GM18861 (cell line): ENCODE results near the gene MAP1LC3B.
A peak's percentile ranks its signal among the peaks of the same experiment; 100 is the strongest.
"Not testable (repeated sequence)": the region's sequence is repeated elsewhere in the genome, so short reads cannot be mapped to it uniquely, and the experiment has no call there.

Experiments
- ATAC-seq: cut with Tn5 transposase; IDR thresholded peaks from one replicate; pipeline ENCODE4 v1.9.1; 2021; ENCODE audit not compliant: unreplicated experiment

Gene MAP1LC3B

DNA sequence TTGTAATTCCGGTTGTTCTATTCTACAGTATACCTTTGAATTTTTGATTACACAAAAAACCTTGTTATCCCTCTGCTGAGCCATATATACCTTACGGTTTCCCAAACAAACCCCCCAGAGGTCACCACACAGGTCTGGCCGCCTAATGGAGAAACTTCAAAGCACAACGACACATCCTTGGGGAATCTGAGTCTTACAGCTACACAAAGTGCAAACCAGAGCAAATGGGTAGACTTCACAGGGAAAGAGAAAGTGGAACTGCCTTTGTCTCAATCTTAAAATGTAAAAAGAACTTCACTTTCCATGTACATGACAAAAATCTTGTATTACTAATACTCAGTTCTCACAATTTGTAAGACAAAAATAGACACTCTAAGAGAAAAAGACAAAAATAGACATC is 11.3 kb upstream of the MAP1LC3B start:
- ATAC-seq = no peak

DNA sequence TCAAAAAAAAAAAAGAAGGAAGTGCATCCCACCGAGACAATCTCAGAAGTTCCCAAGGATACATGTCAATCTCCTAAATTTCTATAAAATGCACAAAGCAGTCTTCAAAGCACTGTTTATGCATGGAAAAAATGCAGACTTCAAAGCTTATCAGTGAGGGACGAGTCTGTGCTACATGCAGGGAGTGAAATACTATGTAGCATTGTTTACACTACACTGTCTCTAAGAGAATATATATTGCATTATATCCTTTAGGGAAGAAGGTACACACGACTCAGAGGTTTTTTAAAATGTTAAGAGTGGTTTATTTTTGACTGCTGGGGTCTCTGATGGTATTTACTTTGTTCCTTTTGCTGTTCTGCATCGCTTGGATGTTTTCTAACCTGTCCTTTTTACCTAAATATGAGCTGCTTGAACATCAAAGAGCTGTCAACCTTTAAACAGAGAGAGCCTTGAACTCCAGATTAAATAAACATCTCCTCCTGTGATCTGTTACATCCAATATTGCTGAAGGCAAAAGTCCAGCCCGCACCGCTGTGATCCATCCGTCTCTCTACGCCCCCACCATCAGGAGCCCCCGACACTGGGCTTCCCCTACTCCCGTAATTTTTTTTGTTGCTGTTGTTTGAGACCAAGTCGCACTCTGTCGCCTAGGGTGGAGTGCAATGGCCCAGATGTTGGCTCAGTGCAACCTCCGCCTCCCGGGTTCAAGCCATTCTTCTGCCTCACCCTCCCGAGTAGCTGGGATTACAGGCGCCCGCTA is 9.9 kb upstream of the MAP1LC3B start:
- ATAC-seq = no peak

DNA sequence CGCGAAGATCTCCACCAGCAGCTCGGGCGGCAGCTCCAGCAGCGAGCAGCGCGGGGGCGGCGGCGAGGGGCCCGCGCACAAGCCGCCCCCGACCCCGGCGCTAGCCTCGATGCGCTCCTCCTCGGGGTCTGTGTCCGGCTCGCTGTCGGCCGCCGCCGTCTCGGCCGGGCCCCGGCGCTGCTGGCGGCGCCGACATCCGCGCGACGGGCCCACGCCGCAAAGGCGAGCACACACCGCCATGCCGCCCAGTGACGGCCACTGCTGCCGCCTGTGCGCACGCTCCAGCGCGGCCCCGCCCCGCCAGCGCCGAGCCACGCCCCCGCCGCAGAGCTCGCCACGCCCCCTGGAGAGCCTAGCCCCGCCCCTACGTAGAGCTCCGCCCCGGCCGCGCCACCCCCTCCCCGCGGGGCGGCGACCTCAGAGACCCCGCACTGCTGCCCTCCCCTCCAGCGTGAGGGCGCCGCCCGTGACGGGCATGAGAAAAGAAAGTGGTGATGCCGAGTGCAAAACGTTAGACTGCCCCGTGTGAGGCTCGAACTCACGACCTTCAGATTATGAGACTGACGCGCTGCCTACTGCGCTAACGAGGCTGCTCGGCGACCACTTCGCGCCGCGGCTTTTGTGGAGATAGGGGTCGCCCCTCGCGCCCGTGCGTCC is 8.5 kb upstream of the MAP1LC3B start, which contains the start of gene FBXO31:
FBXO31 (minus strand) TSS at position 272 of the 657 bp plus-strand sequence; CDS start at position 240, 32 bp downstream.
- ATAC-seq = peak; percentile 35

DNA sequence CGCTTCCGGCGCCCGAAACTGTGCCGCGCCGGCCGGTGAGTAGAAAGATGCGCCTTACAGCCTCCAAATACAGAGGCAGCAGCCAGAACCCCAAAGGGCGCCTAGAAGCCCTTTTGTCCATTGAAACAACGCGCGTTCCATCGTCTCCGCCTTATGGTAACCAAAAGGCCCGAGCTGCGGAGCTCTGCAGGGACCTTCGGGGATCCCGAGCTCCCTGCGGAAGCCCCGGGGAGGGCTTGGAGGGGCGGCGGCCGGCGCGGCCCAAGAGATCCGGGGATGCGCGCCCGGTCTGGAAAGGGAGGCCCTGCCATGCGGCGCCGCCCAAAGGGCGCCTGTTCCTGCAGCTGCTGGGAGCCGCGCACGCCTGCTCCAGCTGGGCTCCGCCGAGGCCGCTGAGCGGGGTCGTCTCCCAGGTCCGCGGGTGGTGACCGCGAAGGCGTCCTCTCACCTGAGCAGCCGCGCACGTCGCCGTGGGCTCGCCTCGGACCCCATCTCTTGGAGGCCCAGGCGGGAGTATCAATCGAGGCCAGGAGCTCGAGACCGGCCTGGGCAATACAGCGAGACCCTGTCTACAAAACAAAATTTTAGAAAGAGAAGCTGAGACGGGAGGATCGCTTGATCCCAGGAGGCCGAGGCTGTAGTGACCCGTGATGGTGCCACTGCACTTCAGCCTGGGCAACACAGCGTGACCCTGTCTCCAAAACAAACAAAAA is 7.8 kb upstream of the MAP1LC3B start:
- peak; percentile 5 for ATAC-seq

DNA sequence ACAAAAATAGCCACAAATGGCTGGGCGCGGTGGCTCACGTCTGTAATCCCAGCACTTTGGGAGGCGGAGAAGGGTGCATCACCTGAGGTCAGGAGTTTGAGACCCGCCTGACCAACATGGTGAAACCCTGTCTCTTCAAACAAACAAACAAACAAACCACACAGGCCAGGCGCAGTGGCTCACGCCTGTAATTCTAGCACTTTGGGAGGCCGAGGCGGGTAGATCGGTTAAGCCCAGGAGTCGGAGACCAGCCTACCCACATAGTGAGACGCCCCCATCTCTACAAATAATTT is 7.3 kb upstream of the MAP1LC3B start:
- ATAC-seq = not testable (repeated sequence)

DNA sequence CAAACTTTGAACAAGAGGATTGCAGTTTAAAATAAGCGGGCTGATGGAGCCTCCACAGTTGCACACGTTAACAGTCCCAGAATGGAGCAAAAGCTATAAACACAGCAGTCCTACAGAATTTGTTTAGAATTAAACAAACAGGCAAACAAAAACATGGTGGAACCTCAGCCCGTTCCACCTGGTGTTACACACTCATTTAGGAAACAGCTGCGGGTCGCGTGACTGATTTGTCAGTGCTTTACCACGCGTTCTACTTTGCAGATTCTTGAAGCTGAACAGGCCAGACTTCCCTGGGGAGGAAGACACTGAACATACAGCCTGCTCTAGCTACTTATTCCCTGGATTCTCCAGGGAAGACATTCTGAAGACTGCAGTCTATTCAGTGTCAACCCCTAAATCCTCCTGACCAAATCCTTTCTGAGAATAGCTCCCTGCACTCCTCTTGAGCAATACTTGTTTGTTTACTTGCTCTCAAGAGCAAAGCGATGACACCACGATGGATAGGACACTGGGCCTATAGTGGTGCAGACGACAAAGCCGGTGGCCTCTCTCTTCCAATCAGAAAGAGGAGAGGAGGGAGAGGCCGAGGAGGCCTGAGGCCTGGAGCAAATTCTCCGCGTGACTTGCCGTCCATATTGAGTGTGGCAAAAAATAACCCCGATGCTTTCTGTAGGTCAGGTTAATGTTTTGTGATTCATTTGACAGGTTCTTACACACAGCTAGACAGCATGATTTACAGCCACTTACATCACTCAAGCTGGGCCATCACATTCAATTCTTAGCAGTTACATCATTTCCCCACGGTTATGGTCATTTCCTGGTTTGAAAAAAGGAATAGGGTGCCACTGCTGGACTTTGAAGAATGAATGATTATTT is 4.0 kb upstream of the MAP1LC3B start:
- ATAC-seq = peak; percentile 41

DNA sequence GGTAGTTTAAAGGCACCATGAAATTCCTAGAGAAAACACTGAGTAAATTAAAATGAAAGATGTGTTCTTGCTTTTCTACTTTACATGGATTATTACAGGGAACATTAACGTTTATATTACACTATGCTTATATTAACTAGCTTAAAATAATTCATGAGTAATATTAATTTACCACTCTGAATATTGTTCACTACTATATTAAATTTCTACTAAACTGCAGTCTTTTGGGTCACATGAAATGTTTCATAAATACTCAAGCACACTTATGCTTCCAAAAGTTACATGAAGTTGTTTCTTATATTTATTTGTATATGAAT is 3.4 kb upstream of the MAP1LC3B start:
- no peak for ATAC-seq

DNA sequence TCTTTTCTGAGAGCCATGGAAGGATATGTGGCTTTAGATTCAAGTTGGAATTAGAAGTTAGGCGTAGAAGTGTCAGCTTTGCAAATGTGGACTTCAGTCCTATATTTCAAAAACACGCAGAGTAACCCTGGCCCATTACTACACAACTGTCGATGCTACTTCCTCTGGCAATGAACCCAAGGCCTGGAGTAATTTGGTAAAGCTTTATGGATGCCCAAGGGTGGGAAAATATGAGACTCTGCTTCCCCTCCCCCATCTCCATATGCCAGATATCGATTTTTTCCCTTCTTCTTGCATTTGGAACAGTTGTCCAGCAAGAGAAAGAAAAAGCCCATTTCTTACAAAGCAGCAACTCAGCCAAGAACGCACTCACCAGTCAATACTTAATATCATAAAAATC is 2.9 kb upstream of the MAP1LC3B start:
- no peak for ATAC-seq

DNA sequence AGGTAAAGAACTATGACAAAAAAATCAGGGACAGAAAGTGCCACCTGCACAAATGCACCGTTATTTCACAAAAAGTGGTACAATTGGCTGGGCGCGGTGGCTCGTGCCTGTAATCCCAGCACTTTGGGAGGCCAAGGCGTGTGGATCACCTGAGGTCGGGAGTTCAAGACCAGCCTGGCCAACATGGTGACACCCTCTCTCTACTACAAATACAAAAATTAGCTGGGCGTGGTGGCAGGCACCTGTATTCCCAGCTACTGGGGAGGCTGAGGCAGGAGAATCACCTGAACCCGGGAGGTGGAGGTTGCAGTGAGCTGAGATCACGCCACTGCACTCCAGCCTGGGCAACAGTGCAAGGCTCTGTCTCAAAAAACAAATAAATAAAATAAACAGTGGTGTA is 2.2 kb upstream of the MAP1LC3B start:
- ATAC-seq = not testable (repeated sequence)

DNA sequence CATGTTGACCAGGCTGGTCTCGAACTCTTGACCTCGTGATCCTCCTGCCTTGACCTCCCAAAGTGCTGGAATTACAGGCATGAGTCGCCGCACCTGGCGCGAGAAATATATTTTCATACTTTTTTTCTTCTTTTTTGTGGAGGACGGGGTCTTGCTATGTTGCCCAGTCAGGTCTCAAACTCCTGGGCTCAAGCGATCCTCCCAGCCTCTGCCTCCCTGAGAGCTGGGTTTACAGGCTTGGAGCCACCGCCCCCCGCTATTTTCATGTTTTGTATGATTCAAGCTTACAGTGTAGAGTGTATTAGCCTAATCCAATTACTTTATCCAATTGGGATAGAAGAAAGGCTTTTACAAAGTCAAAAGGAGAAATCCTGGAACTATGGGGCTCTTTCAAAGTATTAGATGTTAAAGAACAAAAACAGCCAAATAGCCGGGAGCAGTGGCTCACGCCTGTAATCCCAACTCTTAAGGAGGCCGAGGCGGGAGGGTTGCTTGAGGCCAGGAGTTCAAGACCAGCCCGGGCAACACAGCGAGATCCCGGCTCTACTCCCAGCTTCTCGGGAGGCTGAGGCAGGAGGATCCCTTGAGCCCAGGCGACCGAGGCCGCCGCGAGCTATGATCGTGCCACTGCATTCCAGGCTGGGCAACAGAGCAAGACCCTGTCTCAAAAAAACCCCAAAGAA is 1.4 kb upstream of the MAP1LC3B start:
- ATAC-seq = no peak

DNA sequence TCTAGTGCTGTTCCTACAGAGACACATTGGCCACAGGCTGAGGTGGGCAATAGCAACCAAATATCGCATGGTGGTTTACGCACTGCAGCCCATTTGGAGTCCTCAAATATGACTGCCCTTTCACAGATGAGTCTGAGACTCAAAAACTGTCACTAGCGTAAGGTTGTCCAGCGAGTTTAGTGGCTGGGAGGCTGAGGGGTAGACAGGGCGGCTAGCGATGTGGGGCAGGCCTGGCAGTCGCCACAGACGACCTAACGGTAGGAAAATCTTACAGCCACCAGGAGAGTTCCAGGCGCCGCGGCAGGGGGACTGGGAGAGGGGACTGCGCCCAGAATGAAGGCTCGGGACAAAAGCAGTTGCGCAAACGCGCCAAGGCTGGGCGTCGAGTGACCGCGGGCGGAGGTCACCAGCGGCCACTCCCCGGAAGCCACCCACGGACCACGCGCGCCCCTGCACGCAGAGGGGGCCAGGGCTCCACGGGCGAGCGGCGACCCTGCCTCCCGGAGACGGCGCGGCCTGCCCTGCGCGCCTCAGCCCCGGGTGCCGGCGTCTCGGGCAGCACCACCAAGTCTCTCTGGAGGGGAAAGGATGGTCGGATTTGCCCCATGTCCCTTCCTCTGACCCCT is 699 bp upstream of the MAP1LC3B start:
- ATAC-seq = no peak

DNA sequence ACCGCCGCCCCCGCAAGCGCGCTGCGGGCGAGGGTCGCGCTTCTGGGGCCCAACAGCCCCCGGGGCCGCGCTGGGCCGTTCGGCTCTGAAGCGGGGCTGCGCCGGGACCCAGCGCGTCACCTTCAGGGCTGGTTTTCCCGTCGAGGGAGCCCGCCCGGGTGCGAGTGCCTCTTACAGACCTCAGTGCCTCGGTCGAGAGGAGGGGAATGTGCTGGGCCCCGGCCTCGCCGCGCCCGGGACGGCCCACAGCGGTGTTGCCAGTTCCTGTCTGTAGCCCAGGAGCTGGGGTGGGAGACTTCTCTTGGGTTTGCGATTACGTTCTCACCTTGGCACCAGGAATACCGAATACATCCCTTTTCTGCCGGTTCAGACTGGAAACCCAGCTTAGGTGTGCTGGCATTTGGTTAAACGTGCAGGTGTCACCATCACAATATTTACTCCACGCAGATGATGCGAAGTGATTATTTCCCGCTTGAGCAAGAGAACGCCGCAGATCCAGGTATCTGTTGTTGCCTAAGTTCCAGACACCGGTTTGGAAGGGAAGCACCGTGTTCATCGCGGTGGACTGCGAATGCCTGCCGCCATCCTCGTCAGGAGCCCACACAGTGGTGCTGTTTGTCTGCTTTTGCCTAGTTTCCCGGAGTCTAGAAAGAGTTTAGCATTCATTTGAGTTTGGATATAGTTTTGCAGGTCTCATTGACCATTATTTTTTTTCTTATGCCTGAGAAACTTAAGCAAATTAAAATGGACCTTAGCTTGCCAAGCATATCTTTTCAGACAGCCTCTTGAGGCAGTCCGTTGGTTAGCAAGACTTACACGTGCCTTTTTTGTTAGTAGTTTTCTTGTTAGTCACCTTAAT is 914 bp downstream of the MAP1LC3B start:
- no peak for ATAC-seq

DNA sequence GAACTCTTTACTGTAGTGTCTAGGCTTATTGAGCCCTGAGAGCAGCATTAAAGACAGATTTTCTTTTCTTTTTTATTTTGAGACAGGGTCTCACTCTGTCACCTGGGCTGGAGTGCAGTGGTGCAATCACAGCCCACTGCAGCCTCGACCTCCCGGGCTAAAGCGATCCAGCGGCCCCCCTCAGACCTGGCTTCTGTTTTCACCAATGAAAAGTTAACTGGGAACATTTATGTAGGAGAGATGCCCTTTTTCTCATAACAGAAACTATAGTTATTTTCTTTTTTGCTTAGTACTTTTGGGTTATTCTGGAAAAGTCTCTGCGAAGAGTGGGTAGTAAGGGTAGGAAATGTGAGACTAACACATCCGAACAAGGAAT is 1.5 kb downstream of the MAP1LC3B start:
- ATAC-seq = no peak

DNA sequence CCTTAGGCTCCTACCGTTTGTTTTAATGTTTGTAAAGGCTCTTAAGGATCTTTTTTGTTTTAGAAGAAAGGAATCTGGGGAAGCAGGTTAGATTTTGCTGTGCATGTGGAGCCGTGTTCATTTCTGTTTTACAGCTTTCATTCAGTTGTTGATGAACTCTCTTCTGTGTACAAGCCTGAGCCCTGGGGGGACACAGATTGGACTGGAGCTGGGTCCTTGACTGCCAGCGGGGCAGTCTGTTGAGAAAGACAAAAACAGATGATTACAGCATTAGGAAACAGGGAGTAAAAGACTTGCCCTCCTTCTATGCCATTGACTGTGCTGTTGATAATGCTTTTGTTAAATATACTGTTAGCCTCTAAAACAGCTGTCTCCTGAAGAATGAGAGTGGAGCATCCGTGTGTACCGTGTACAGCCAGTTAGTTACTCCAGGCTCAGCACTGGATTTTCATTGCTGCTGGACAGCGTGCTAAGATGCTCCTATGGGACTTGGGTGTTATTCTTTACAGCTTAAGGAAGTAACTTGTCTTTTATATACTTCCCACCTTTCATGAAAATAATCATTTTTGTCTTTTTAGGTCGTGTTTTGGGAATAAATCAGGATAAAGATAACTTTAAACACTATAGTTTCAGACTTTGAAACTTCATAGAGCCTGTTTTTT is 3.2 kb downstream of the MAP1LC3B start:
- ATAC-seq = no peak

DNA sequence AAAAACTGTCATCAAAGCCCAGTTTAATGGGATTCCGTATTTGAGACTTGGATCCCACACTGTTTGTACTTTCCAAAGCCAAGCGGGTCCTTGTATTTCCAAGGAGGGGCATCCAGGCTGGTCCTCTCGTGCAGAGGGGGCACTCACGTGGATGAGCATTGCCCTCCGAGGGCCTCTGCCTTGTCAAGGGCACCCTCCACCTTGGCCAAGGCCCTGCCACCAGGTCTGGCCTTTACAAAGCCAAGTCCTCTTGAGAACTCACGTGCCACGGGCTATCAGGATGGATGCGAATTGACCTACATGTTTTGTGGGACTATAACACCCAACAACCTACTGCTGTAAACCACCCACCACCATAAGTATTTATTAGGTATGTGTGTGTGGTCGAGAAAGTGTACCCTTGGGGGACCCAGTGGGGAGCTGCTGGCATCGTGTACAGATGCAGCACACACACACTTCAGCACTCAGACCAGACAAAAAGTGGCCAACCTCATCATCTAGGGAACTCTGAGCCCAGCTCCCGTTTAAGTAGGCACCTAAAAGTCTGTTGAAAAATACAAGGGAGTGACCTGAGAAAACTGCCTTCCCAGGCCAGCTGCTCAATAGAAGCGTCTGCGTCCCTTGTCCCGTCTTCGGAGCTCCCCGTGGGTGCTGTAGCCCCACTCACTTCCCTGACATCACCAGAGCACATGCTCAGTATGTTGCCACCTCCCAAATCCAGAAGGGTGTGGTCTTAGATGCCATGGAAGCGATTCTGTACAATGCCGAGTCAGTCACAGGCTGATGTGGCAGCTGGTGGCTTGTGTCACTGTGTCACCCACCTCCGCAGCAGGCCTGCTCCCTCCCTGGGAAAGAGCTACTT is 12.9 kb downstream of the MAP1LC3B start:
- ATAC-seq = no peak

DNA sequence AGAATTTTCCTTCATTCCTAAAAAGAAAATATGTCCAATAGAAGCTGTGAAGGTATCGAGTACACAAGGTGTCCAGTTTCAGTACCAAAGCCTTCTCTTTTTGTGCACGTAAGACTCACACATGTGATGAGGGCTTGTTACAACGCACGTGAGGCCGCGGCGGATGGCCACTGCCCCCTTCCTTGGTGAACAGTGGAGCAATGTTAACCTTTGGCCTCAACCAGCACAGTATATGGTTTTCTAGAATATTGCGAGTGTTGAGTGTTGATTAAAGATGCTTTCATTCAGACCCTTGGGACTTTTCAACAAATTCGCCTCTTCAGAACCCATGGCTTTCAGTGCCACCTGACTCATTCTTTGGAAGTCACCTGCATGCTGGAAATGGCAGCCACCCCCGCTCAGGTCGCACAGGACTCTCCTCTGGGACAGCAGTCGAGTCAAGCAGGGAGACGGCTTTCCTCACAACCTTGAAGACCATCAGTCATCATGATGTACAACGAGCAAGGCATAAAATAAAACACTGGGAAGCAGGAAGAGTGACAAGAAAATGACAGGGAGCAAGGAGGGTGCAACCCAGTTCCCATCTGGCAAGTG is 14.5 kb downstream of the MAP1LC3B start:
- no peak for ATAC-seq

DNA sequence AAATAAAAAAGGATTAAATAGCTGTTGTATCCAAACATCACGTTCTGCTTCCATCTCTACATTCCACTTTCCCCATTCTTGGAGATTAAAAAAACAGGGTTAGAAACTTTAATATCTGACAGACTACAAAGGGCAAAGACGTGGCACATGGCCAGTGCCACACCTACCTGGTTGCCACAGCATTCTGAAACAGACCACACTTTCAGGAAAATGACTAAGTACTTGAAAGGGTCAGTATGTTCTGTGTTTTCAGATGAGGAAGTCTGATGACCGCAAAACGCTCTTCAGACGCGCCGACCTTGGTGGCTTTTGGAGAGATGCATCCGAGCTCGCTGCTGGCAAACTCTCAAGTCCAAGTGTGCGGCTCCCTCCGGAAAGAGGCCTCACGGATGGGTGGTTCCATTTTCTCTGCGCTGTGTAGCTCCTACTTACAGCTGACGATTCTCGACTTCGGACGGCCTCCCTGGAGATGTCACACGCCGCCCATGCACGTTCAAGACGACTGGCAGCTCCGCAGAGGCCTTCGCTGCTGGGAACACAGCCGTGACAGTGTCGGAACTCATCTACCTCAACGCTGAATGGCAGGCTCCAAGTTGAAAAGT is 15.5 kb downstream of the MAP1LC3B start:
- ATAC-seq = no peak
